Myocyte (in vitro differentiated cells): ENCODE data around the gene PDE4D. TPM values are rescaled to one million over a fixed set of nuclear protein-coding genes. Genes with fewer than 3 reads are reported as not detected.
"Not testable (repeated sequence)": the region's sequence is repeated elsewhere in the genome, so short reads cannot be mapped to it uniquely, and the experiment has no call there.

Source experiments
- DNase-seq: peaks from one replicate; pipeline ENCODE4 v3.0.0-alpha.2; 2012; ENCODE audit warnings: low read depth
- total RNA-seq: library from RNA; depleted of rRNA; stranded (reverse); fragments of >200 nt; gene quantifications from 2 replicates; pipeline ENCODE4 v1.2.3, GENCODE V29; 2014

The PDE4D gene
- total RNA-seq, 1 donor from 2014 or later = 26.8 TPM

GRCh38 chr5:59586841-59587240 is 306.7 kb downstream of the PDE4D start:
- no peak for DNase-seq

- no peak for DNase-seq
Observed at GRCh38 chr5:59584858-59585846, 308.4 kb downstream of the PDE4D start.

- DNase-seq = no peak
Observed at GRCh38 chr5:59583810-59584562, 309.5 kb downstream of the PDE4D start.

GRCh38 chr5:59583151-59583809 is 310.2 kb downstream of the PDE4D start:
- DNase-seq = no peak

GRCh38 chr5:59582746-59583145 is 310.8 kb downstream of the PDE4D start:
- DNase-seq = no peak

- no peak for DNase-seq
Observed at GRCh38 chr5:59579824-59580167, 313.7 kb downstream of the PDE4D start.

GRCh38 chr5:59579101-59579823 is 314.3 kb downstream of the PDE4D start:
- DNase-seq = peak; percentile 43

- DNase-seq = no peak
Observed at GRCh38 chr5:59577485-59577884, 316.0 kb downstream of the PDE4D start.

GRCh38 chr5:59575648-59576445 is 317.7 kb downstream of the PDE4D start:
- DNase-seq = no peak

- not testable (repeated sequence) for DNase-seq
Observed at GRCh38 chr5:59573509-59573908, 320.0 kb downstream of the PDE4D start.

- DNase-seq = no peak
Observed at GRCh38 chr5:59571067-59571466, 322.5 kb downstream of the PDE4D start.

- no peak for DNase-seq
Observed at GRCh38 chr5:59569608-59570334, 323.8 kb downstream of the PDE4D start.

GRCh38 chr5:59569158-59569557 is 324.4 kb downstream of the PDE4D start:
- DNase-seq = no peak

- no peak for DNase-seq
Observed at GRCh38 chr5:59568161-59568560, 325.4 kb downstream of the PDE4D start.

GRCh38 chr5:59565551-59565950 is 328.0 kb downstream of the PDE4D start:
- DNase-seq = no peak

- no peak for DNase-seq
Observed at GRCh38 chr5:59564895-59565294, 328.6 kb downstream of the PDE4D start.

- DNase-seq = peak; percentile 84
Observed at GRCh38 chr5:59562756-59563389, 330.7 kb downstream of the PDE4D start.

GRCh38 chr5:59560553-59560952 is 333.0 kb downstream of the PDE4D start:
- no peak for DNase-seq

GRCh38 chr5:59559847-59560246 is 333.7 kb downstream of the PDE4D start:
- no peak for DNase-seq
